GM19468 (cell line): ENCODE measurements around the gene KLRC4.
"Not testable (repeated sequence)": the region's sequence is repeated elsewhere in the genome, so short reads cannot be mapped to it uniquely, and the experiment has no call there.

Source experiments
- ATAC-seq: cut with Tn5 transposase; IDR thresholded peaks from one replicate; pipeline ENCODE4 v1.9.1; 2021; ENCODE audit warnings: mild to moderate bottlenecking, moderate library complexity, moderate number of reproducible peaks; ENCODE audit not compliant: unreplicated experiment; ENCODE audit errors: extremely low read depth

KLRC4 gene

GRCh38 chr12:10369557-10370415 is 39.8 kb downstream of the KLRC4 start:
- ATAC-seq, result no peak

DNA sequence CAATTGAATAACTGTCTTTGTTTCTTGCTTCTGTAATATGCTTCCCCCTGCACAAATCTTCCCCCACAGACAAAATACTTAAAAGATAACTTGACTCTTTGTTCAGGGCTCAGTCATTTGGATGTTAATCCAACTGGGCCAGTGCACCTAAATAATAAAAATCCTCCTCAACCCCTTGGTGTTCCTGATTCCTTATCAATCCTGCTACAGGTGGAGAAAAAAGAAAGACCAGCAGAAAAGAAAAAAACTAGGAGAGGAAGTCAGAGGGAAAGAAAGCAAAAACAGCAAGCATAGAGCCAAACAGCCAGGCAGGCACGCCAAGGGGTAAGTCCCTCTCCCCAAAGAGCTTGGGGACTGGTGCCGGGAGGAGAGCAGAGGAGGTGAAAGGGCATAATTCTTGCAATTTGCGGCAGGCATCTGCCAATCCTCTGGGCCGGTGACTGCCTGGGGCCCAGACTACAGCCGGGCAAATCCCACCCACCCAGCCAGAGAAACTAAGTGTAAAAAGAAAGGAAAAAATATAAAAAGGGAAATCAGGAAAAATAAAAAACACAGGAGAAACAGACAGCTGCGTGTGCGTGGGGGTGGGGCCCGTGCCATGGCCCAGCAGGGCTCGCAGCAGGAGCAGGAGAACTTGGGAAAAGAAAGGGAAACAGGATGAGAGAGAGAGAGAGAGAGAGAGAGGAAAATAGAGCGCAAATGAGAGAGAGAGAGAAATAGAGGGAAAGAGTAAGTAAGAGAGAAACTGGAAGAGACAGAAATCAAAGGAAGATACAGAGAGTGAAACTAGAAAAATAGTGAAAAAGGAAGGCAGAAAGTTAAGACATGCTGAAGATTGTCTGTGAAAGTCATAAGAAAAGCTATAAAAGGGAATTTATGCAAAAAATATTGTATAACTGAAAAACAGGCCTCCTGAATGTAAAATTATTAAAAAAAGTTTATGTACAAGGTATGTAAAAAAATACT is 41.1 kb downstream of the KLRC4 start:
- ATAC-seq, result no peak

GRCh38 chr12:10367714-10368113 is 41.8 kb downstream of the KLRC4 start:
- ATAC-seq, result not testable (repeated sequence)

DNA sequence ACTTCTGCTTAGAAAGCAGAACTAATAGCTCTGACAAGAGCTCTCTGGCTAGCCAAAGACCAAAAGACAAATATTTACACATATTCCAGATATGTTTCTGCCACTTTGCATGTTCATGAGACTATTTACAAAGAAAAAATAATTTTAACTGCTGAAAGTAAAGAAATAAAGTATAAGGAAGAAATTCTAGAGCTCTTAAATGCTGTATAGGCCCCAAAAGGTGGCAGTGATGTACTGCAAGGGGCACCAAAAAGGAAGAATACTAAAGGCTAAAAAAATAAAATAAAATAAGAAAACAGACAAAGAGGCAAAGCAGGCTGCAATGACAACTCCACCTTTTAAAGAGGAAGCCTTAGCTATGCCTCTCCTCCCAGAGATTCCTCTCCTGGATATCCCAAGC is 42.7 kb downstream of the KLRC4 start:
- ATAC-seq, result no peak

- ATAC-seq, result no peak
Observed at GRCh38 chr12:10365696-10366405, 43.7 kb downstream of the KLRC4 start.

- no peak for ATAC-seq
Observed at GRCh38 chr12:10364815-10365622, 44.5 kb downstream of the KLRC4 start.

GRCh38 chr12:10363914-10364814 is 45.4 kb downstream of the KLRC4 start:
- peak; percentile 85 for ATAC-seq

GRCh38 chr12:10363658-10363913 is 46.0 kb downstream of the KLRC4 start:
- no peak for ATAC-seq

DNA sequence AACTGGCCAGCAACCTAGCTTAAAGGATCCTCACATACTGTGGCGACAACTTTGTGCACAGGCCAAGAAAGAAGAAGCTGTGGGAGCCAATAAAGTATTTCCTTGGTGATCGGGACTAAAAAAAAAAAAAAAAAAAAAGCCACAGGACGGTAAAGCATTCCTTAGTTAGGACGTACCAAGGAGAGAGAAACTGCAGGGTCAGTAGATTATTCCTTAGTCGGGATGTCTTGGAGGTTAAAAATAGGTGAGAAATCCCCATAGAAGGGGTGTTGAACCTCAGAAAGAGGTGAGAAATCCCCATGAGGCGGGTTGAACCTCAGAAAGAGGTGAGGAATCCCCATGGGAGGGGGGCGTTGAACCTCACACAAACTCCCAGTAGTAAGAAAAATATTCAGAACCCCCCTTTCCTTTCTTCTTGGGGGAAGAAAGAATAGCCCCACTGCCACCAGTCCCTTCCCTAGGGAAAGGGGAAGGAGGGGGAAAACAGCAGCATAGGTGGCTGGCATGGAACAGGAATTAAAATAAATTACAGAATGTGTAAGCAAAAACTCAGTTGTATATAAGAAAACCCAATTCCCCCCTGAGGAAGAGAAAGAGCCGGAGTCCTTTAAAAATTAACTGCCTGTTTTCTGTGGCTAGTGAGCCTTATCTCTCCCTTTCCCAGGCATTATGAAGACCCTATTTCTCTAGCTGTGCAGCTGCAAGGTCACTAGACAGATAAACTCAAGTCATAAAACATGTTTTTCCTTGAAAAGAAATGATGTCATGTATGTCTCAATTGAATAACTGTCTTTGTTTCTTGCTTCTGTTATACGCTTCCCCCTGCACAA is 46.5 kb downstream of the KLRC4 start:
- no peak for ATAC-seq

- ATAC-seq, result no peak
Observed at GRCh38 chr12:10362325-10362724, 47.2 kb downstream of the KLRC4 start.

- ATAC-seq, result no peak
Observed at GRCh38 chr12:10361622-10362021, 47.9 kb downstream of the KLRC4 start.

DNA sequence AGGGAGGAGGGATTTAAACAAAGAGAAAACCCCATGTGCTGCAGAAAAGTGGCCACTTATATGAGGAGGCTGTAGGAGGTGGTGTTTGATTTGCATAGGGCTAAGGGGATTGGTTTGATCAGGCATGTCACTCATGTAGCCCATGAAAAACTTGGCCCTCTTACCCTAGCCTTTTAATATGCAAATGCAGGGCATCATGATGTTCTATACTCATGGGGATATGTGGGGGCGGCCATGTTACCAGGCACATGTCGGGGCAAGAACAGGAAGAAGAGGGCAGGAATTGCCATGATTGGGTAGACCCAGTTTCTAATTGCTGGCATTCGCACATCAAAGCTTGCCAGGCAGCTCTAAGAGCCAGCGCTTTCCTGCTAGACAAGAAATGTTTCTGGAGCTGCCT is 48.5 kb downstream of the KLRC4 start:
- no peak for ATAC-seq

DNA sequence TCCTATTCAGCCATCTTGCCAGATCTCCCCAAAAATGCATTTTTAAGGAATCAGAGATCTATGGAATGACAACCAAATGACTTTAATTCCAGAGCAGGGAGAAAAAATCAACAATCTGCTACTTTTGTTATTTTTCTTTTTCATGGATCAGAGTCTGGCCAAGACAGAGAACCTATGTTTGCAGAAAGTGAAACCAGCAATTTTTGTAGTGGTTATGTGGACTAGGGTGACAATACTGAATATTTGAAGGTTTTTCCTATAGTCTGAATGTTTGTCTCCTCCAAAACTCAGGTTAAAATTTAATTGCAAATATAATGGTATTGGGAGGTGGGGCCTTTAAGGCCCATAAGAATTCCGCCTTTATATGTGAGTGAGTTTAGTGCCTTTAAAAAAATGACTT is 50.6 kb downstream of the KLRC4 start:
- no peak for ATAC-seq

- ATAC-seq, result no peak
Observed at GRCh38 chr12:10358131-10358530, 51.4 kb downstream of the KLRC4 start.
